Dermis blood vessel endothelial cell (primary cell): ENCODE data around the gene CDCA8. TPM values are rescaled to one million over a fixed set of nuclear protein-coding genes. Genes with fewer than 3 reads are reported as not detected.
"Not testable (repeated sequence)": the region's sequence is repeated elsewhere in the genome, so short reads cannot be mapped to it uniquely, and the experiment has no call there.

Source experiments
- DNase-seq: peaks from one replicate; pipeline ENCODE4 v3.0.0; 2010
- total RNA-seq: library from RNA; depleted of rRNA; stranded (reverse); fragments of >200 nt; gene quantifications from 2 replicates; pipeline ENCODE4 v1.2.3, GENCODE V29; 2014

CDCA8 gene
- total RNA-seq, 1 donor from 2014 or later, result 3.7 TPM

- DNase-seq, result no peak
Measured at GRCh38 chr1:37673920-37674319, 18.4 kb upstream of the CDCA8 start.

- DNase-seq, result no peak
Measured at GRCh38 chr1:37676281-37677142, 15.8 kb upstream of the CDCA8 start.

GRCh38 chr1:37677143-37677439 is 15.2 kb upstream of the CDCA8 start:
- DNase-seq, result no peak

GRCh38 chr1:37677808-37678207 is 14.5 kb upstream of the CDCA8 start:
- DNase-seq, result no peak

- DNase-seq, result no peak
Measured at GRCh38 chr1:37680933-37681332, 11.4 kb upstream of the CDCA8 start.

GRCh38 chr1:37682334-37682987 is 9.9 kb upstream of the CDCA8 start:
- DNase-seq, result peak; percentile 79

GRCh38 chr1:37684182-37684581 is 8.1 kb upstream of the CDCA8 start:
- DNase-seq, result not testable (repeated sequence)

- DNase-seq, result no peak
Measured at GRCh38 chr1:37685722-37686121, 6.6 kb upstream of the CDCA8 start.

- not testable (repeated sequence) for DNase-seq
Measured at GRCh38 chr1:37687764-37688163, 4.6 kb upstream of the CDCA8 start.

GRCh38 chr1:37688926-37689325 is 3.4 kb upstream of the CDCA8 start:
- DNase-seq, result no peak

GRCh38 chr1:37691497-37692077 is 729 bp upstream of the CDCA8 start:
- DNase-seq, result peak; percentile 54

GRCh38 chr1:37692834-37693175 is 489 bp downstream of the CDCA8 start:
- DNase-seq, result no peak

GRCh38 chr1:37697090-37697489 is 4.8 kb downstream of the CDCA8 start:
- DNase-seq, result no peak

- DNase-seq, result no peak
Measured at GRCh38 chr1:37697737-37698136, 5.4 kb downstream of the CDCA8 start.

- DNase-seq, result no peak
Measured at GRCh38 chr1:37699147-37699546, 6.8 kb downstream of the CDCA8 start.

- no peak for DNase-seq
Measured at GRCh38 chr1:37701051-37701450, 8.7 kb downstream of the CDCA8 start.

GRCh38 chr1:37703061-37703460 is 10.7 kb downstream of the CDCA8 start:
- DNase-seq, result no peak

- no peak for DNase-seq
Measured at GRCh38 chr1:37704966-37705365, 12.7 kb downstream of the CDCA8 start.

GRCh38 chr1:37705399-37705798 is 13.1 kb downstream of the CDCA8 start:
- no peak for DNase-seq

GRCh38 chr1:37708471-37708870 is 16.2 kb downstream of the CDCA8 start:
- DNase-seq, result no peak

GRCh38 chr1:37714226-37714625 is 21.9 kb downstream of the CDCA8 start:
- DNase-seq, result no peak

- DNase-seq, result no peak
Measured at GRCh38 chr1:37714689-37715088, 22.4 kb downstream of the CDCA8 start.

GRCh38 chr1:37716321-37716720 is 24.0 kb downstream of the CDCA8 start:
- no peak for DNase-seq

GRCh38 chr1:37717631-37718030 is 25.3 kb downstream of the CDCA8 start:
- no peak for DNase-seq
